Stimulated activated CD4-positive, alpha-beta T cell treated with anti-CD3 and anti-CD28 coated beads, Interleukin-12 subunit alpha, Interleukin-12 subunit beta, amount 100 ng/mL, for 4 hours (primary cell): ENCODE results near the gene SLC1A2.
A peak's percentile ranks its signal among the peaks of the same experiment; 100 is the strongest.

Experiments
- DNase-seq: peaks from one replicate; pipeline ENCODE4 v3.0.0-alpha.2; 2020

SLC1A2 gene

DNA sequence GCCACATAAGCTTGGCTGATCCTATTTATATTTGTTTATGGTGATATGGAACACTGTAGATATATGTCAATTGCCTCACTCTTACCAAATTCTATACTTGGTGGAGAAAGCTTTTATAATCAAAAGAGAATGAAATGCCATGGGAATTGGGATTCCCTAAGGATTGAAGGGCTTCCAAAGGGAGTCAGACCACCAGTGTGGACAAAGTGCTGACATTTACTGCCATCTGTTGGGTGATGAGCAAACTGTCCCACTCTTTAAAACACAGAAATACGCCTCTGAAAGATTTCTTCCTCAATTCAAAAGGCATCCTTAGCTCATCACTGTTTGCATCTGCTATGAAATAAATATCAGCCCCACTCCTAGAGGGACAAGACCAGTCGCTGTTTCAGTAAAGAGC lies 7.1 kb downstream of the SLC1A2 start:
- DNase-seq, result no peak

DNA sequence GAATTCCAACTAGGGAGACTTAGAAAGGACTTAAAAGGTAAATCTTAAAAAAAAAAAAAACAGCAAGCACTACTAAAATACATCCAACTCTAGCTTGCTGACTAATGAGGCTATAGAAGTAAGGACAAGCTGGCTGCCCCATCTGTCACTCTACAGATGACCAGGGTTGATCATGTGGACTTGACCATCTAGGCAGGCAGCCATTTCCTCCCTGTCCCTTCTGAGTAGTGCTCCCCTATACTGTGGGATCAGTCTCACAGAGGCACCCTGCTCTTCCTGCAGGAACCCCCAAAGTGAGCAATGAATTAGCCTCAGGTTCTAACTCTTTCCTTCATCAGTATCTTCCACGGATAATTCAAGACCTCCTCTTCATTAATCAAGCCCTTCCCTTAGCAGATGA lies 12.3 kb downstream of the SLC1A2 start:
- no peak for DNase-seq

DNA sequence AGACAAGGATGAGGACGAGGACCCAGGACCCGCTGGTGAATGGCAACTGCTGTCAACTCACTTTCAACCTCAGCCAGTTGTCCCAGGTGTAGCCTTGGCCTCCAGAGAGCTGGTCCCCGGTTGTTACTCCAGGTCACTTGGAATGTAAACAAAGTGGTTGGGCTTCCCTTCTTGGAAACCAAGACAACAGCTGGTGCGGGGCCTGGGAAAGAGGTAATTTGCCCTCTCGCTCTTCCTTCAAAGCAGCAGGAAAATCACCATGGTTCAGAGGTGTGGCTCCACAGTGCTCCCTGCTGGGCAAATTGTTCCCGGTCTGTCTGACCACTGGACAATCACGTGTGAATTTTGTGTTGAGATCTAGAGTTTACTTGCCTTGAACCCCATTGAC lies 15.0 kb downstream of the SLC1A2 start:
- no peak for DNase-seq

DNA sequence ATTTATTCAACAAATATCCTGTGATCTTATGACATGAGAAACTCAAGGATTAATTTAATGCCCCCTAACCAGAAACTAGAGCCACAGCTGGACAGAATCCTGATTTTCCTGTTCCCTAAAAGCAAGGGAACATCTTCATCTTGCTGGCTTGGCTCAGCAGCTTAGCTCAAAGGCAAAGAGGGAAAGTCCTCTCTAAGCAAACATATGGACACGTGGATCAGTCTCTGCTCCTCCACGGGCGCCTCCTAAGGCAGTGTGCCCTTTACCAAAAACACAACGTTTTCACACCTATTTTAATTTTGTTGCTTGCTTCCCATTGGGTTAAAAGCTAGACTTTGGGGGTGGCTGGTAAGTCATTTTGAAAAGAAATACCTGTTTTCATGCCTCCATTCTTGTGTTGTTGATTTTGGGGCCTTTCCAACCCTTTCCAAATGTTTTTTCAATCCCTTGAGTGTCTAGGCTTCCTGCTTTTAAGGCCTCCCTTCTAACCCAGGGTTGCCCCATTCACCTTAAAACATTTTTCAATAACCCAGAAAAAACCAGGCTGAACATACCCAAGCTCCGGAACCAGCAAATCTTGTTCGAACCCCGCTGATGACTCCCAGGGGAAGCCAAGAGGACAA lies 15.5 kb downstream of the SLC1A2 start:
- no peak for DNase-seq

DNA sequence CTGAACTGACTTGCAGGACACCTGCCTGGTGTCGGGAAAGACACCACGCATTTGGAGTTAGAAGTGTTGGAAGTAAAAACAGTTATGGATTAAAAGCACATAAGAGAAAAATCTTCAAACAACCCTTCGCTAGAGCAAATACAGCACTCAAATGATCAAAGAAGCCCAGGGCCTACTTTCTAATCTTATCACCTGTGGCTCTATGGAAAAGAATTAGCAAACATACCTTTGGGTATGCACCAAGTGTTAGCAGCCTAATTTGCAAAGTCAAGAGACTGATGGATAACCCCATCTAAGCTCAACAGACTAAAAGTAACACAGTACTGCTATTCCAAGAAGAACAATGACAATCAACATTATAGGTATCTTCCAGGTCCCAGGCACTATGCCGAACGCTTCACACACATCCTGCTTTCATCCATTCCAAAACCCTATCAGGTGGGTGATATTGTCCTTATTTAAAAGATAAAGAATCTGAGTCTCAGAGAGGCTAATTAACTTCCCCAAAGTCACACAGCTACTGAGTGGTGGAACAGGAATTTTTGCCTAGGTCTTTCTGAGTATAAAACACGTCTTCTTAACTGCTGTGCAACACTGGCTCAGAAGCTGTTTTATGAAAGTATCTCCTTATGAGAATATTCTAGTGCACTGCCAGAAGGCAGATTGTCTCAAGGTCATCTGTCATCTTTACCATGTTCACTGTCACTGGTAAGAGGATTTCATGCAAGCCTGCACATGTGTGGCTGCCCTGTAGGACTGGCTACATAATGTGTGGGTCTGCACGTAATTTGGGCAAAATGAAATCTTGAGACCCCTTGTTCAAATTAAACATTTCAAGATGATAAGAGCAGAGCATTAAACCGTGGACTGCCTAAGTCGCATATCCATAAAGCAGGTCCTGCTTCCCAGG lies 16.4 kb downstream of the SLC1A2 start:
- DNase-seq, result no peak

DNA sequence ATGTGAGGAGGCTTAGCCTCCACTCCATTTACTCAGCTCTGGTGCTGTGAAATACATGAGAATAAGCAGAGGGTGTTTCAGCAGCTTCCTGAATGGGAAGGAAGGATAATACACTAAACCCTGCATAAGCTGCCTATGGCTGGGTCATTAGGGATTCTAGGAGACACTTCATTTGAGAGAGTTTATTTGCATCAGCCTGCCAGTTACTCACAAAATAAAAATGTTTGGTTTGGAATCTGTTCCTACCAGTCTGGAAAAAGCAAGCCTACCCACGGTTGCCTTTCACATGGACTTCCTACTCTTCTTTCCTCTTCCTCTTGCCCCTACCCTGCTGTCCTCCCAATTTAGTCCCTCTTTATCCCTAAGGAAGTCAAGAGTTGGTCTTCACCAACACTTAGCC lies 20.5 kb downstream of the SLC1A2 start:
- no peak for DNase-seq

DNA sequence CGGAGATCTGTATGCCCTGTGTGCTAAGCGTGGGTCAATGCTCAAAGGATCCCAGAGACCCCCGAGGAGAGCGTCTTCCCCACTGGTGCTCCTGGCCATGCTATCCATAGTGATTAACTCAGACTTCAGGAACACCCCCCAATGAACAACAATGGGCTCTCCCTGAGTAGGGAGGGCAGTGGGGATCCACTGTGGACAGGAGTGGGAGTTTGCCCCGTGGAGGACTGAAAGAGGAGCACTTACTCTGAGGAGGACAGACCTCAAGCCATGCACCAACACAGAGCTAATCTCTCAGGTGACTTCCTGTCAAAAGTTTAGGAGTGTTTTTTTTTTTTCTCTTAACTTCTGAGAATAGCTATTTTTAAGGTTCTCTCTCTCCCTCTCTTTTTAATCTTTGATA lies 24.4 kb downstream of the SLC1A2 start:
- no peak for DNase-seq

DNA sequence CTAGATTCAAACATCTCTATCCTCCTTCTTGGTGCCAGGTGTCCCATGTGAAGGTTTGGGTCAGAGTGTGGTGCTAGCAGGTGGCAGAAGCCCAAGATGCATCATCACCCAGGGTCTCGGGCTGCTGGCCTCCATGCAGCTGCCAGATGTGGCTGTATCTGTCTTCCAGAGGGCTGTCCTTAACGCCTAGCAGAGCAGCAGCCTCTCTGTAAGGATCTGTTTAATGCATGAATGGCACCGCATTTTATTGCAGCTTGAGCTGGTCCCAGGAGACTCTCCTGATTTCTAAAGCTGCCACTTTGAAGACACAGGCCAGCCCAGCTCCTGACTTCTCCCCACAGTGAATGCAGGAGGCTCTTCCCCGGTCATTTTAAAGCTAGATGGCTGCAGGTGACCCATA lies 26.3 kb downstream of the SLC1A2 start:
- DNase-seq, result no peak

DNA sequence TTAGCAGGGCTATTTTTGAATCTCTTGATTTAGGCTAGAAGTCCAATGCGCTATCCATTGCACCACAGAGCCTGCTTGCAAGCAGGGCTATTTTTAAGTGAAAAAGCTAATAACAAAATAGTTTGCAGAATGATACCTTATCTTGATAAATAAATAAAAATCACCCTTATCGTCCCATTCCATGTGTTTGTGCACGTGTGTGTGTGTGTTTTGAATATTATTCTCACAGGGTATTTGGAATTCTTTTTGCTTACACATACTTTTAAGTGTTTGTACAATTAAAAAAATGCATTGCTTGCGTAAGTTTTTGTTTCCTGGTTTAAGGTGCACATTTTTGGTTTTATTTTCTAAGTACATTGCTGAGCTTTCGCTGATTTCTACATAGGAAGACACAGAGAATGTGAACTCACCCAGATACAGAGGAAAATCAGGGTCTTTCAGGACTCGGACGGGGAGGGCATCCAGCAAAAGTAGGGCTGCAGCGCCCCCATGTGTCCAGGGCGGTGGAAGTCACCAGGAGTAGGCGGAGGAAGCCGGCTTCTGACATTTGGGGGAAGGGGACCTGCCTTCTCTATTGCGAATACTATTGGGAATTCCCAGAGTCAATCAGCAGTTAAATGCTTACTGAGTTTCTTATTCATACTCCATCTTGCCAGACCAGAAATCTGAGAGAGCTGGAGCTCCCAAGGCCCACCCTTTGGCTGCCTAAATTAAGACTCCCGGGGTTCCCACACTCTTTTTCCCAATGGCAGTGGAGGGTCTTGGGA lies 27.3 kb downstream of the SLC1A2 start:
- peak; percentile 90 for DNase-seq

DNA sequence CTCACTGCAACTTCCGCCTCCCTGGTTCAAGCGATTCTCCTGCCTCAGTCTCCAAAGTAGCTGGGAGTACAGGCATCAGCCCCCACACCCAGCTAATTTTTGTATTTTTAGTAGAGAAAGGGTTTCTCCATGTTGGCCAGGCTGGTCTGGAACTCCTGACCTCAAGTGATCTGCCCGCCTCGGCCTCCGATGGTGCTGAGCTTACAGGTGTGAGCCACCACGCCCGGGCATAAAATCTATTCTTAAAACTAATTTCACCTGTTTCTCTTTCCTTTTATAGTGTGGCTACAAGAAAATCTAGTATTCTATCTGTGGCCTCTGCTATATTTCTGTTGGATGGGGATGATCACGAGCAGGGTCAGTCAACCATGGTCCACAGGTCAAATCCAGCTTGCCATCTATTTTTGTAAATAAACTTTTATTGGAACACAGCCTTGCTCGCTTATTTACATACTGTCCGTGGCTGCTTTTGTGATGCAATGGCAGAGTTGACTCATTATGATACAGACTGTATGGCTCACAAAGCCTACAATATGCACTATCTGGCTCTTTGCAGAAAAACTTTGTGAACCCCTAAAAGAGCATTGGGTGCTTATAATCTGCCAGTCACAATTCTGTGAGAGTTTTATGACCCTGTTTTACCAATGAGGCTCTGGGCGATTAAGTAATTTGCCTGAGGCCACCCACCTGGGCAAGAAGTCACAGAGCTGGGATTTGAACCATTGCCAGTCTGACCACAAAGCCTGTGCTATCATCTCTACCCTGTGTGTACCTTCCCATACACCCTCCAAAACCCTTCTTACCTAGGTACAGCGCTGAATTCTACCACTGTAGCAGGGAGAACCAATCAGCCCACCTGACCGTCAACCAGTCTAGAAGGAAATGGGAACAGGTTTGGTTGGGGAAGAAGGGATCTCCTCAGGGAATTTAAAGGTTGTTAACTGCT lies 28.3 kb downstream of the SLC1A2 start:
- peak; percentile 12 for DNase-seq

DNA sequence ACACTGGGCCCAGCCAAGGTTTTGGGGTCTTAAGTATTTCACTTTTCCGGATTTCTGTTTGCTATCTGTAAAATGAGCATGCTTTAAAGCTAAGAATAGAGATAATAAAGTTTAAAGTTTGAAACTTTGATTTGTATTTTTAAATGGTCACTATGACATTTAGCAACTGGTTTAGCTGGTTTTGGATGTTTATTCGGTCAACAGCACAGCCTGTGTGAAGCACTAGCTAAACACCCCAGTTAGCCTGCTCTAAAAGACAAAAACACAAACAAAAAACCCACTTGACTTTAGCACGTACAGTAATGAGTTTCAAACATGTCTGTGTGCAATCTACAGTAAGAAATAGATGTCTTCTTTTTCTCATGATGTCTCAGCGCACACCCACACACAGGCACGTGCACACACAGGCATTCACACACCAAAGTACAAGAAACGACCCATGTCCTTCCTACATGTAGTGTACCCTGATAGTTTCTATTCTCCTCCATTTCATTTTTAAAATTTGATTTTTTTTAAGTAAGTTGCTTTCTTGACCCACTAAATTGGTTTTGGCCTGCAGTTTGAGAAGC lies 29.4 kb downstream of the SLC1A2 start:
- DNase-seq, result peak; percentile 11

DNA sequence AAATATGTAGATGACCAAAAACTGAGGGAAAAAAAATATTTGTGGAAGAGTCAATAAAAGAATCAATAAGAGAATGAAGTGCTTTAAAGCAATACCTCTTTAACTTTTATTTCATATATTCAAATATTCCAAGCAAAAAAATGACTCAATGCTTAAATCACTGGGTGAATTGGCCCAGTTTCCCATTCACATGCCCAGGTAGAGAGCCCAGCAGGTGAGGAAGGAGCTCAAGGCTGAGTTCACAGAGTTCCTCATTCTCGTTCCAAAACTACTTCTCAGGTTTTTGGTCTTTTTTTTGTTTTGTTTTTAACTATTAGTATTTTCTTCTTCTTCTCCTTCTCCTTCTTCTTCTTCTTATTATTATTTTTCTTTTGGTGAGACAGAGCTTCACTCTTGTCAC lies 30.2 kb downstream of the SLC1A2 start:
- no peak for DNase-seq

DNA sequence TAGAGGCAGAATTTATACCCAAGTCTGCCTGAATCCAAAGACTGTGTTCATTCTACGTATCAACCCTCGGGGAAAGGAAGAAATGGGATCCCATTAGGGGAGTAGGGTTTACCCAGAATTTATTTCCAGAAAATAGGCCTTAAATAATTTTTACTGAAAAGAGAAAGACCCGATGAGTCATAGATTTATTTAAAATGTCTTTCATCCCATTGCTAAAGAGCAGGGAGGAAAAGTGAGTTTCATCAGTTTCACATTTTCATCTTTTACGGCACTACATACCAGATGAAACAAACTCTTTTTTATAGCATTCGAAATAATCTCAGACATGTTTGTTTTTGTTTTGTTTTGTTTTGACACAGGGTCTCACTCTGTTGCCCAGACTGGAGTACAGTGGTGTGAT lies 31.3 kb downstream of the SLC1A2 start:
- DNase-seq, result no peak

DNA sequence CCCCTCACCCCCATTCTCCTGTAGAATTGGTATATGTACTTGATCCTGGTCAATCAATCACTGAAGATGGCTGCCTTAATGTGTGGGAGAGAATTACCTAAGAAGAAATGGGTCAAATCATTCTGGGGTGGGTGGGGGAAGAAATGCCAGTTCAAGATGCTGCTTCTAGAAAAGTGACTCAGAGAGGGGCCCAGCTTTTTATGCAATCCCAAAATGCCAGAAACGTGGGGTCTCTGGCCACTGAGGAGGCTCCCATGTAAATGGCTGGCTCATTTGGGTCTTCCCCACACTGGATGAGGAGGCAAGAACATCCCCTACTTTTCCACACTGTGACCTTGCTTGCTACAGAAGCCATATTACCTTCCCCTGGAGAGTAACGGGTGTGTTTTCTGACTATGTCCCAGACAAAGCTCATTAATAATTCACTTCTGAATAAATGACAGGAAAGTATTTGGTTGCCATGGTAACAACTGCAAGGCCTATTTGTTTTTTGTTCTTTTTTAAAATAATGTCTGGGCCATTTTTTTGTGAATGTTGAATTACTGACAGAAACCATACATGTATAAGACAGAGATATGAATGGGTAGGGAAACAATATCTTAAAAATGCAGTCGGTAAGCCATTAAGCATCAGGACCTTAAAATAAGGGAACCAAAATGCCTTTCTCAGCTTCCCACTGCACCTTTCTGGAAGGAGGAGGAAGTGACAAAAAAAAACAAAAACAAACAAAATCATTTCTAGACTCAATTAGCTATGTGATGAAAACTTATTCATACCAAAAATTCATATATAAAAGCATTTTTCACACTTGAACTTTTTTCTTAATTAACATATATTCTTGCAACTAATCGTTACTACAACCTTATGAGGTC lies 32.0 kb downstream of the SLC1A2 start:
- no peak for DNase-seq

DNA sequence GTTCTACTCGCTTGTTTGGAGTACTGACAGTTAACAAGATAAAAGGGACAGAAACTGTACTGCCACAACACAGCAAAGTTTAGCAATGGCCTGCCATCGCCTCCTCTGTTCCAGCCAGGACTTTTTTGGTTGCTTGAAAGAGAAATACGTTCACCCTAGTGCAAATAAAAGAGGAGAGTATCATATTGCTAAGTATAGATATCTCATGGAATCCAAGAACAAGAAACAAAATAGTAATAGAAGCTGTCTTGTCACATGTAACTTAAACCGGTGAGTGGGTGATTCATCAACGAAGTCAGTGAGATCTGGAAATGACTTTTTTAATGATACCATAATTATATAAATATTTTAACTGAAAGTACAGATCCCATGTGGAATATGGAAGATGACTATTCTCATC lies 35.4 kb downstream of the SLC1A2 start:
- DNase-seq, result no peak

DNA sequence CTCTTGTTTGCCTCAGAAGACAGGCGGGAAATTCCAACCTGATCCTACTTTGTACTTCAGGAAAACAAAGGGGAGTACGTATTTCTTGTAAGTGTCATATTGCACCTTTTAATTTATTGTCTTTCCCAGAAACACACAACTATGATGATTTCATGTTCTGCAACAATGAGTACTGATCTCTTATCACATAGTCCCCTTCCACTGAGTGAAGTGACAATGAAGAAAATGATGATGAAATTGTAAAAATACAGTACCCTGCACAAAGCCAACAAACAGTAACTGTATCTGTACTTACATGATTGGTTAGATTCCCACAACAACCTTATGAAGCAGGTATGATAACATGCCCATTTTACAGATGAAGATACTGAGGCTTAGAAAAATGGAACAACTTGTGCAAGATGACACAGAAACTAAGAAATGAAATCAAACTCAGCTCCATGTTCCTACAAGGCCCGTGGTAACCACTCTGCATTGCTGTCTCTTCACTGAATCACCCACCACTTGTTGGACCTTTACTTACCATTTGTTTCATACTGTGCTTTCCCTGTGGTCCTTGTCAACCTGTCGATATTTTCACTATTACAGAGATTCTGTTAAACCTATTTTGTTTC lies 37.5 kb downstream of the SLC1A2 start:
- DNase-seq, result no peak

DNA sequence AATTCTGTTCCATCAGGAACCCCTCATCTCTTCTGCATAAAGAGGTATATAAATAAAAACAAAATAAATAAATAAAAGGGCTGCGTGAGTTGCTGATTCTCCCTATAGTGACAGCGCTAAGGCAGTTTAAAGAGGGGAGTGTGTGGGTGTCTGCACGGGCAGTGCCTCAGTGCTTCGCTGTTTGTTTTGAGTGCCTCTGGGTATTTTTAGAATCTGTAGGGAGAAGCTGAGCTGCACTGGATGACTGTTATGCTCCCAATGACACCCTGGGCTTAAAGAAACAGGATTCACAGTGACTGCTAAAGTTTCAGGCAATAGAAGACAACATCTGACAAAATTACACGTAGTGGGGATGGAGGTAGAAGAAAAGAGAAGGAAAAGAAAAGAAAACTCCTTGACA lies 38.8 kb downstream of the SLC1A2 start:
- no peak for DNase-seq

DNA sequence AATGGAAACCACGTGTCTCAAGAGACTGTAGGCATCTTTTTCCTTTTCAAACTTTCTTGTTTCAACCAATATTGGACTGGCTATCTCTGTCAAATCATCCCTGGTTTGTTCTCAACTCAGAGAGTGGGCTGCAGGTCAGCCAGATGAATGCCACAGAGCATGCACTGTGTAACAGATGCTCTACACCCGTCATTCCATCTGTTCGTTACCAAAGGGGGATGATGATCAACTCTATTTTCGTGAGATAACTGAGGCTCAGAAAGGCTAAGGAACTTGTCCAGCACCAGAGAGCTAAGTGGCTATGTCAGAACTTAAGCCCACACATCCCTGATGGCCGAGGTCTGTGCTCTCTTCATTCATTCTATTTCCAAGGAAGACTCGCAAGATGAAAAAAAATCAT lies 42.1 kb downstream of the SLC1A2 start:
- no peak for DNase-seq

DNA sequence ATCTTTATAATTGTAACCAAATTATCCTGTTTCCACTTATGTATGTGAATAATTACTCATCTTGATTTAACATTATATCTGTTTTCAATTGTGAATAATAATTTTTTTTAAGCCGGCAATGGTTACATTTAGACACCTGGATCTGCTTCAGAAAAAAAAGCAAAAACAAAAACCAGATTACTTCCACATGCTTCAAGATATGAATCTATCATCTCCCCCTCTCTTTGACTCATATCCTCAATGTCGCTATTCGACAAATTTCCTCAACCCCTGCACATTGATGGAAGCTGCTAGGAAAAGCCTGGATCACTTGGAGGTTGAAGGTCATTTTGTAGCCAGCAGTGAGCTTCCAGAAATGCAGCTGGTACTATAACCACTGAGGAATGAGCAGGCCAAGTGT lies 42.7 kb downstream of the SLC1A2 start:
- no peak for DNase-seq

DNA sequence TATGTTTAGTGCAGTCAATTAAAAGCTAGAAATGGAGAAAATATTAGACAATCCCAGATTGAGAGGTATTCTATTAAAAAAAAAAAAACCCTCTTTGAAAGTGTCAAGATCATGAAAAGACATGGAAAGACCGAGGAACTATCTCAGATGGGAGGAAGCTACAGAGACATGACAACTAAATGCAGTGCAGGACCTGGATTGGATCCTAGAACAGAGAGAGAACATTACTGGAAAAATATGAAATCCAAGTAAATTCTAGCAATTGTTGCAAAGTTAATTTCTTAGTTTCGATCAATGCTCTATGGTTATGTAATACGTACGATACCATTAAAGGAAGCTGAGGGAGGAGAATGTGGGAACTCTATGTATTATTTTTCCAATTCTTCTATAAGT lies 43.2 kb downstream of the SLC1A2 start:
- DNase-seq, result no peak
